ENCODE measurements around the gene GRID1. TPM values are rescaled to one million over a fixed set of nuclear protein-coding genes. Genes with fewer than 3 reads are reported as not detected.

The GRID1 gene
- total RNA-seq, 1 experiment from 2014 or later: not detected

- TF ChIP-seq, protein P1, sequence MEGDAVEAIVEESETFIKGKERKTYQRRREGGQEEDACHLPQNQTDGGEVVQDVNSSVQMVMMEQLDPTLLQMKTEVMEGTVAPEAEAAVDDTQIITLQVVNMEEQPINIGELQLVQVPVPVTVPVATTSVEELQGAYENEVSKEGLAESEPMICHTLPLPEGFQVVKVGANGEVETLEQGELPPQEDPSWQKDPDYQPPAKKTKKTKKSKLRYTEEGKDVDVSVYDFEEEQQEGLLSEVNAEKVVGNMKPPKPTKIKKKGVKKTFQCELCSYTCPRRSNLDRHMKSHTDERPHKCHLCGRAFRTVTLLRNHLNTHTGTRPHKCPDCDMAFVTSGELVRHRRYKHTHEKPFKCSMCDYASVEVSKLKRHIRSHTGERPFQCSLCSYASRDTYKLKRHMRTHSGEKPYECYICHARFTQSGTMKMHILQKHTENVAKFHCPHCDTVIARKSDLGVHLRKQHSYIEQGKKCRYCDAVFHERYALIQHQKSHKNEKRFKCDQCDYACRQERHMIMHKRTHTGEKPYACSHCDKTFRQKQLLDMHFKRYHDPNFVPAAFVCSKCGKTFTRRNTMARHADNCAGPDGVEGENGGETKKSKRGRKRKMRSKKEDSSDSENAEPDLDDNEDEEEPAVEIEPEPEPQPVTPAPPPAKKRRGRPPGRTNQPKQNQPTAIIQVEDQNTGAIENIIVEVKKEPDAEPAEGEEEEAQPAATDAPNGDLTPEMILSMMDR (conservative IDR thresholded peaks at IDR 0.05; ENCODE audit: low read depth, low read length): no peak
- TF ChIP-seq EZH2 (IDR thresholded peaks at IDR 0.05; ENCODE audit: low read length, unreplicated experiment) (no peak), EZH2phosphoT487 (IDR thresholded peaks at IDR 0.05; ENCODE audit: borderline replicate concordance, low read length) (no peak)
- ATAC-seq (no peak), DNase-seq (no peak)
- ChIA-PET POLR2A (ENCODE audit: unreplicated experiment) (no interaction called here), CTCF (no interaction called here)
- intact Hi-C loops (cut with micrococcal nuclease): no loop called here
- Histone ChIP-seq H3K9me2 (replicated peaks; ENCODE audit: low read length) (no peaks in the 10 kb centered on the region), H3K27ac (ENCODE audit: low read length) (no peak overlapping the region), H3K36me3 (ENCODE audit: low read depth, low read length) (no peaks in the 10 kb centered on the region), H3K79me2 (ENCODE audit: low read length) (no peaks in the 10 kb centered on the region), H3K4me2 (ENCODE audit: low read length) (no peak overlapping the region), H3K9ac (ENCODE audit: low read length) (no peak overlapping the region), H3K27me3 (ENCODE audit: low read length) (no peaks in the 10 kb centered on the region), H3K4me1 (ENCODE audit: insufficient read depth, low read length) (no peaks in the 10 kb centered on the region), H3K9me3 (ENCODE audit: low read length) (no peaks in the 10 kb centered on the region), H3F3A (ENCODE audit: low read length, unreplicated experiment) (no peaks in the 10 kb centered on the region), H2AFZ (ENCODE audit: low read length) (no peak overlapping the region), H3K4me3 (ENCODE audit: low read length) (no peak overlapping the region), H4K20me1 (ENCODE audit: low read length) (no peaks in the 10 kb centered on the region)
- no TSS peak for BruUV-seq (replicated peaks)
These were observed 444.1 kb downstream of the GRID1 start for GRCh38 chr10:85922356-85923129.

DNA sequence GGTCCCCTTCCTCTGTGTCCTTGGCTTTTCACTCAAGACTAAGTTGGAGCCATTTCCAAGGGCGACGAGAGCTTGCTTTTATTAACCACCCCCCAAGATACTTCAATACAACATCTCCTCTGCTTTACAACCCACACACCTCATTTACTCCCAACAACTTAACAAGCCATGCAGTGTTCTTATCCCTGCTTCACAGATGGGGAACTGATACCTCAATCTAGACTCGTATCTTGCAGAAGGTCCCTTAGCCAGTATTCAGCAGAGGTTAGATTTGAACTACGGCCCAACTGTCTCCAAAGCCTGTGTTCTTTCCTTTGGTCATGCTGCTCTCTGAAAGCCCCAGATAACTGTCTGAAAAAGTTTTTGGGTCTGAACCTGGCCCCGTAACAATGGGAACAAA, 444.8 kb downstream of the GRID1 start:
- no TSS peak for BruUV-seq (replicated peaks)
- H3K4me1 ChIP-seq (ENCODE audit: insufficient read depth, low read length): no peaks in the 10 kb centered on the region
- ATAC-seq (no peak), DNase-seq (no peak)
- no peak overlapping the region for H3K9ac ChIP-seq (ENCODE audit: low read length)
- no peaks in the 10 kb centered on the region for H3K27me3 ChIP-seq (ENCODE audit: low read length)
- ChIA-PET POLR2A (ENCODE audit: unreplicated experiment) (no interaction called here), CTCF (no interaction called here)
- H3K36me3 ChIP-seq (ENCODE audit: low read depth, low read length): no peaks in the 10 kb centered on the region
- H3K27ac ChIP-seq (ENCODE audit: low read length): no peak overlapping the region
- no peaks in the 10 kb centered on the region for H3F3A ChIP-seq (ENCODE audit: low read length, unreplicated experiment)
- H3K9me2 ChIP-seq (replicated peaks; ENCODE audit: low read length): no peaks in the 10 kb centered on the region
- H3K79me2 ChIP-seq (ENCODE audit: low read length): no peaks in the 10 kb centered on the region
- H3K4me2 ChIP-seq (ENCODE audit: low read length): no peak overlapping the region
- H2AFZ ChIP-seq (ENCODE audit: low read length): no peak overlapping the region
- intact Hi-C loops (cut with micrococcal nuclease): no loop called here
- no peaks in the 10 kb centered on the region for H3K9me3 ChIP-seq (ENCODE audit: low read length)
- H3K4me3 ChIP-seq (ENCODE audit: low read length): no peak overlapping the region
- no peaks in the 10 kb centered on the region for H4K20me1 ChIP-seq (ENCODE audit: low read length)
- TF ChIP-seq, protein P1 (conservative IDR thresholded peaks at IDR 0.05; ENCODE audit: low read depth, low read length): no peak
- no peak for TF ChIP-seq EZH2 (IDR thresholded peaks at IDR 0.05; ENCODE audit: low read length, unreplicated experiment)
- no peak for TF ChIP-seq EZH2phosphoT487 (IDR thresholded peaks at IDR 0.05; ENCODE audit: borderline replicate concordance, low read length)

DNA sequence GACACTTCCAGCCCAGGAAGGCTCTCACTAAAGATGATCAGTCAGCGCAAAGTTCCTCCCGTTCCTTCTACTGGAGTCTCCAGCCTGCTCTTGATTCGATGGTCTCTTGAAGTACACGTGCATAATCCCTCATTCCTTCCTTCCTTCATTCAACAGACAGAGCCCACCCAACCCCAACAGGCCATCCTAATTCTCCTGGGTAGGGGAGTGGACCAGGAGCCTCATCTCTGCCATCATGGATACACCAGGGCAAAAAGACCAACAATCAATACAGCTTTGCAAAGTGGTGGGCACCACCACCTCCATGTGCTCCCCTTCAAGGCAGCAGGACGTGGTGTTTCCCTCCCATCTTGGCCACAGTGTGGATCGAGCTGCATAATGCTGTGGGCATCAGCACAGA, 446.3 kb downstream of the GRID1 start:
- no TSS peak for BruUV-seq (replicated peaks)
- no peak for DNase-seq

More for the DNA sequence above, 446.3 kb downstream of the GRID1 start:
- H3K27me3 ChIP-seq (ENCODE audit: low read length): no peaks in the 10 kb centered on the region
- no peak for ATAC-seq
- no peak overlapping the region for H3K9ac ChIP-seq (ENCODE audit: low read length)
- intact Hi-C loops (cut with micrococcal nuclease): no loop called here
- H3K9me3 ChIP-seq (ENCODE audit: low read length): no peaks in the 10 kb centered on the region
- no peaks in the 10 kb centered on the region for H3K79me2 ChIP-seq (ENCODE audit: low read length)
- TF ChIP-seq EZH2phosphoT487 (IDR thresholded peaks at IDR 0.05; ENCODE audit: borderline replicate concordance, low read length) (no peak), EZH2 (IDR thresholded peaks at IDR 0.05; ENCODE audit: low read length, unreplicated experiment) (no peak)
- TF ChIP-seq, protein P1 (conservative IDR thresholded peaks at IDR 0.05; ENCODE audit: low read depth, low read length): no peak
- no peak overlapping the region for H3K4me3 ChIP-seq (ENCODE audit: low read length)
- H3K9me2 ChIP-seq (replicated peaks; ENCODE audit: low read length): no peaks in the 10 kb centered on the region
- no peaks in the 10 kb centered on the region for H3F3A ChIP-seq (ENCODE audit: low read length, unreplicated experiment)
- ChIA-PET POLR2A (ENCODE audit: unreplicated experiment) (no interaction called here), CTCF (no interaction called here)
- no peak overlapping the region for H3K27ac ChIP-seq (ENCODE audit: low read length)
- no peak overlapping the region for H3K4me2 ChIP-seq (ENCODE audit: low read length)
- no peaks in the 10 kb centered on the region for H3K4me1 ChIP-seq (ENCODE audit: insufficient read depth, low read length)
- no peaks in the 10 kb centered on the region for H3K36me3 ChIP-seq (ENCODE audit: low read depth, low read length)
- no peak overlapping the region for H2AFZ ChIP-seq (ENCODE audit: low read length)
- H4K20me1 ChIP-seq (ENCODE audit: low read length): no peaks in the 10 kb centered on the region

Data from PC-3 (cell line).